GM13977 (cell line): ENCODE results near the gene ETDA.

Source experiments
- DNase-seq: peaks from one replicate; pipeline ENCODE4 v3.0.0; 2012; ENCODE audit warnings: low spot score
- in situ Hi-C: fragments of 300-500 bp; cut with MboI; formaldehyde crosslinking; loops from one replicate; pipeline ENCODE4 v1.12.0; 2022; ENCODE audit warnings: low sequenced_read_pairs, low pct_unique_long_range_greater_than_20kb, mixed read lengths, inconsistent platforms; ENCODE audit not compliant: unreplicated experiment
- TF ChIP-seq, protein P1 (sequence below): IDR thresholded peaks from 2 replicates; pipeline ENCODE4 v1.5.1; 2012; ENCODE audit warnings: mild to moderate bottlenecking, control low read depth; ENCODE audit not compliant: insufficient read depth; ENCODE audit errors: extremely low read depth, missing control alignments

ETDA gene

DNA sequence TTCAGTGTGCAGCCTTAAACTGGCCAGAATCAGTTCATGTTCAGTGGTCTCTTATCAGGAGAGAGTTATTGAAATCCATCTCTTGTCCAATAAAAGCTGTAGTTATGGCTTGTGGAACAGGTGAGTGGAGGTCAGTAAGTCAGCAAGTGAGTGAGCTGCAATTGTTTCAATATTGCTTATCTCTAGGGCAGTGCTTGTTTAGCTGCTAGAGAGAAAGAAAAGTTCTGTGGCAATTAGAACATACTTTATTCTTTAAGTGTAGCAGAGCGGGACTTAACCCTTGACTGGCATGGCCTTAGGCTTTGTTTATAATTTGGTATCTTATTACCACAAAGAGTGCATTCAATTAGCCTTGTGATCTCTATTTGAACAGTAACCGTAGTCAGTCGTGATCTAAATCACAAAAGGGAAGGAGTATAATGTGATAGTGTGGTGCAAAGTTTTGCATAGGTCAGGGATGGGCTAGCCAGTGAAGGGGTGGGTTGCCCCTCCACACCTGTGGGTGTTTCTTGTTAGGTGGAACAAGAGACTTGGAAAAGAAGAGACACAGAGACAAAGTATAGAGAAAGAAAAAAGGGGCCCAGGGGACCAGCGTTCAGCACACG is 50.5 kb downstream of the ETDA start:
- TF ChIP-seq, protein P1, sequence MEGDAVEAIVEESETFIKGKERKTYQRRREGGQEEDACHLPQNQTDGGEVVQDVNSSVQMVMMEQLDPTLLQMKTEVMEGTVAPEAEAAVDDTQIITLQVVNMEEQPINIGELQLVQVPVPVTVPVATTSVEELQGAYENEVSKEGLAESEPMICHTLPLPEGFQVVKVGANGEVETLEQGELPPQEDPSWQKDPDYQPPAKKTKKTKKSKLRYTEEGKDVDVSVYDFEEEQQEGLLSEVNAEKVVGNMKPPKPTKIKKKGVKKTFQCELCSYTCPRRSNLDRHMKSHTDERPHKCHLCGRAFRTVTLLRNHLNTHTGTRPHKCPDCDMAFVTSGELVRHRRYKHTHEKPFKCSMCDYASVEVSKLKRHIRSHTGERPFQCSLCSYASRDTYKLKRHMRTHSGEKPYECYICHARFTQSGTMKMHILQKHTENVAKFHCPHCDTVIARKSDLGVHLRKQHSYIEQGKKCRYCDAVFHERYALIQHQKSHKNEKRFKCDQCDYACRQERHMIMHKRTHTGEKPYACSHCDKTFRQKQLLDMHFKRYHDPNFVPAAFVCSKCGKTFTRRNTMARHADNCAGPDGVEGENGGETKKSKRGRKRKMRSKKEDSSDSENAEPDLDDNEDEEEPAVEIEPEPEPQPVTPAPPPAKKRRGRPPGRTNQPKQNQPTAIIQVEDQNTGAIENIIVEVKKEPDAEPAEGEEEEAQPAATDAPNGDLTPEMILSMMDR, result no peak
- DNase-seq, result no peak
- in situ Hi-C loops, result no loop called here
